SK-N-SH (cell line): ENCODE data around the gene SH2D4B. TPM values are rescaled to one million over a fixed set of nuclear protein-coding genes. Genes with fewer than 3 reads are reported as not detected.

Source experiments
- CTCF ChIA-PET: fragments of 300-600, 350-600 bp; formaldehyde crosslinking; extraction: SDS; loops from one replicate; lab custom pipeline; 2021; lab: Yijun Ruan, JAX
- POLR2A ChIA-PET: fragments of 350-600 bp; sonication (Branson Sonifier 250); formaldehyde crosslinking; extraction: SDS; loops from one replicate; lab custom pipeline; 2020; ENCODE audit warnings: antibody characterized with exemption, inconsistent platforms; lab: Yijun Ruan, JAX
- DNase-seq: peaks from one replicate; pipeline ENCODE4 v3.0.0; 2012
- H2AFZ ChIP-seq: fragments of 200-600 bp; sonication (generic); 2 replicates; pipeline ENCODE4 v1.8.1; 2016; ENCODE audit warnings: antibody characterized with exemption, mild to moderate bottlenecking, low read depth
- H3F3A ChIP-seq: fragments of 200-600 bp; sonication (generic); replicated peaks from 2 replicates; pipeline ENCODE3; 2016; ENCODE audit warnings: antibody characterized with exemption, mild to moderate bottlenecking; ENCODE audit not compliant: insufficient read depth
- H3K27ac ChIP-seq, 2 experiments: fragments of 200-500 bp in 1 of 2; fragments of 200-600 bp in 1 of 2; sonication (Bioruptor generic) in 1 of 2; sonication (generic), shearing (Covaris generic) in 1 of 2; 2 replicates each; pipeline versions ENCODE4 v1.5.1 to v1.6.1; 2014 to 2016; ENCODE audit warnings: low read depth in 2 of 2, inconsistent platforms in 1 of 2, low read length in 1 of 2, mild to moderate bottlenecking in 1 of 2, mixed read lengths in 1 of 2
- H3K27me3 ChIP-seq: fragments of 200-600 bp; sonication (generic), shearing (Covaris generic); 2 replicates; pipeline ENCODE4 v1.6.1; 2016; ENCODE audit warnings: mixed run types; ENCODE audit not compliant: insufficient read depth
- H3K36me3 ChIP-seq, 2 experiments: fragments of 200-500 bp in 1 of 2; fragments of 200-600 bp in 1 of 2; sonication (Bioruptor generic) in 1 of 2; sonication (generic) in 1 of 2; replicated peaks in 1 of 2; 2 replicates each; pipeline versions ENCODE3 to v1.5.1; 2014 to 2016; ENCODE audit warnings: low read length in 1 of 2, mild to moderate bottlenecking in 1 of 2; ENCODE audit not compliant: insufficient read depth in 2 of 2, control insufficient read depth in 1 of 2
- H3K4me1 ChIP-seq, 2 experiments: fragments of 200-500 bp in 1 of 2; fragments of 200-600 bp in 1 of 2; sonication (Bioruptor generic) in 1 of 2; sonication (generic), shearing (Covaris generic) in 1 of 2; 2 replicates each; pipeline versions ENCODE4 v1.5.1 to v1.6.1; 2014 to 2016; ENCODE audit warnings: low read depth in 1 of 2, low read length in 1 of 2, mixed run types in 1 of 2; ENCODE audit not compliant: insufficient read depth in 2 of 2, control insufficient read depth in 1 of 2
- H3K4me2 ChIP-seq: fragments of 200-600 bp; sonication (generic), shearing (Covaris generic); 2 replicates; pipeline ENCODE4 v1.6.1; 2017; ENCODE audit warnings: mixed run types
- H3K4me3 ChIP-seq, 2 experiments: fragments of 200-500 bp in 1 of 2; fragments of 200-600 bp in 1 of 2; sonication (Bioruptor generic) in 1 of 2; sonication (generic), shearing (Covaris generic) in 1 of 2; 2 replicates each; pipeline versions ENCODE4 v1.5.1 to v1.8.1; 2014 to 2016; ENCODE audit warnings: low read depth in 2 of 2, inconsistent platforms in 1 of 2, low read length in 1 of 2, mild to moderate bottlenecking in 1 of 2, mixed read lengths in 1 of 2, moderate library complexity in 1 of 2
- H3K79me2 ChIP-seq: fragments of 200-600 bp; sonication (generic); 2 replicates; pipeline ENCODE4 v1.8.1; 2017; ENCODE audit warnings: mild to moderate bottlenecking; ENCODE audit not compliant: insufficient read depth
- H3K9ac ChIP-seq: fragments of 200-600 bp; sonication (generic); 2 replicates; pipeline ENCODE4 v1.6.1; 2017; ENCODE audit warnings: mixed run types
- H3K9me2 ChIP-seq: fragments of 200-600 bp; sonication (generic); 2 replicates; pipeline ENCODE4 v1.6.1; 2017; ENCODE audit warnings: mixed run types
- H3K9me3 ChIP-seq: fragments of 200-600 bp; sonication (generic); 2 replicates; pipeline ENCODE4 v1.6.1; 2017; ENCODE audit warnings: mixed run types, mild to moderate bottlenecking, moderate library complexity
- H4K20me1 ChIP-seq: fragments of 200-600 bp; sonication (generic); 2 replicates; pipeline ENCODE4 v1.6.1; 2017; ENCODE audit warnings: mild to moderate bottlenecking, mixed run types; ENCODE audit not compliant: insufficient read depth
- EP300 ChIP-seq, 2 experiments: IDR thresholded peaks; 2 replicates each; pipeline versions ENCODE4 v1.4.0 to v1.6.1; 2012; ENCODE audit warnings: borderline replicate concordance in 1 of 2, low read depth in 1 of 2, low read length in 1 of 2
- FOSL2 ChIP-seq: IDR thresholded peaks from 2 replicates; pipeline ENCODE4 v1.4.0; 2012; ENCODE audit warnings: low read depth, mild to moderate bottlenecking, moderate library complexity, borderline replicate concordance
- FOXM1 ChIP-seq: IDR thresholded peaks from 2 replicates; pipeline ENCODE4 v1.4.0; 2012; ENCODE audit warnings: low read depth, mild to moderate bottlenecking
- GABPA ChIP-seq: IDR thresholded peaks from 2 replicates; pipeline ENCODE4 v1.4.0; 2012; ENCODE audit warnings: low read depth, mild to moderate bottlenecking
- MAX ChIP-seq: IDR thresholded peaks from 2 replicates; pipeline ENCODE4 v1.4.0; 2012; ENCODE audit warnings: low read depth
- POLR2AphosphoS5 ChIP-seq: IDR thresholded peaks from 2 replicates; pipeline ENCODE4 v1.6.1; 2012; ENCODE audit warnings: low read depth, low read length
- REST ChIP-seq: IDR thresholded peaks from 2 replicates; pipeline ENCODE4 v1.6.1; 2012; ENCODE audit warnings: mild to moderate bottlenecking, low read depth, low read length, moderate library complexity
- RXRA ChIP-seq: IDR thresholded peaks from 2 replicates; pipeline ENCODE4 v1.4.0; 2012; ENCODE audit warnings: low read depth, mild to moderate bottlenecking, borderline replicate concordance
- SIN3A ChIP-seq: IDR thresholded peaks from 2 replicates; pipeline ENCODE4 v1.6.1; 2012; ENCODE audit warnings: low read depth, mild to moderate bottlenecking, low read length, moderate library complexity, borderline replicate concordance
- WGBS: methylation state at CpG from one replicate; pipeline ENCODE4 v1.1.6; 2017; ENCODE audit warnings: low lambda C conversion rate; 5-methylcytosine and 5-hydroxymethylcytosine counted together
- polyA plus RNA-seq, 3 experiments: library from polyadenylated mRNA; depleted of rRNA; stranded (reverse); fragments of >200 nt; gene quantifications; 2 replicates each; pipeline ENCODE4 v1.2.3, GENCODE V29; 2012

Gene SH2D4B
- polyA plus RNA-seq, 1 of the 3 experiments (the other 2 are of a cell fraction) = not detected

- Histone ChIP-seq H3K36me3 (no peaks in the 10 kb centered on the region), H3K9me2 (no peaks in the 10 kb centered on the region), H3K9ac (no peak overlapping the region), H3K79me2 (no peaks in the 10 kb centered on the region), H3K4me3 (no peak overlapping the region), H4K20me1 (no peaks in the 10 kb centered on the region), H3F3A (no peaks in the 10 kb centered on the region), H3K27ac (no peak overlapping the region), H3K4me1 (peaks cover 0 to 21% of the 10 kb centered on the region in 2 experiments; a peak in 1 of 4 replicates), H3K27me3 (no peaks in the 10 kb centered on the region), H2AFZ (no peak overlapping the region), H3K4me2 (no peak overlapping the region), H3K9me3 (no peaks in the 10 kb centered on the region)
- WGBS = 20% methylated on average over 5 of the region's 5 CpGs
- POLR2A ChIA-PET = no interaction called here
- CTCF ChIA-PET = interaction anchor here (0.9 to 4.3 kb wide), 4 partner anchors 10 to 229 kb away, joined by 3 to 32 read pairs (median 7); no protein-coding TSS in a partner anchor
- no peak for TF ChIP-seq REST
- no peak for TF ChIP-seq RXRA
- no peak for TF ChIP-seq SIN3A
- no peak for TF ChIP-seq FOXM1
- no peak for TF ChIP-seq GABPA
- no peak for TF ChIP-seq FOSL2
- TF ChIP-seq POLR2AphosphoS5 = no peak
- TF ChIP-seq EP300 (IDR thresholded peaks at IDR 0.05; ENCODE audit: borderline replicate concordance in 1 of 2, low read depth in 1 of 2, low read length in 1 of 2) = no peak
- no peak for TF ChIP-seq MAX
- DNase-seq = no peak
Observed at GRCh38 chr10:80694930-80695329, 157.2 kb downstream of the SH2D4B start.

Other genes starting within 250 kb of the SH2D4B start
- 0.03 and 0.05 TPM in 2 replicates for gene MAT1A, start 248.2 kb upstream of the SH2D4B start, polyA plus RNA-seq (2012; rRNA removed)
- not detected in 2 replicates for gene DYDC1, start 181.1 kb upstream of the SH2D4B start, polyA plus RNA-seq (2012; rRNA removed)
- 0.08 and 0.10 TPM in 2 replicates for gene DYDC2, start 181.1 kb upstream of the SH2D4B start, polyA plus RNA-seq (2012; rRNA removed)
- 14.0 and 15.6 TPM in 2 replicates for gene PRXL2A, start 129.4 kb upstream of the SH2D4B start, polyA plus RNA-seq (2012; rRNA removed)
- gene TSPAN14, start 83.6 kb upstream of the SH2D4B start, polyA plus RNA-seq (2012; rRNA removed) = 44.0 and 78.1 TPM in 2 replicates